HL-60/S4 (cell line): Measurements from ENCODE around the gene KCNMA1.

Experiments used
- in situ Hi-C: fragments of 300-500 bp; cut with MboI; formaldehyde crosslinking; loops from 2 replicates; pipeline ENCODE4 v1.14.3; 2022; ENCODE audit warnings: low sequenced_read_pairs

The KCNMA1 gene

DNA sequence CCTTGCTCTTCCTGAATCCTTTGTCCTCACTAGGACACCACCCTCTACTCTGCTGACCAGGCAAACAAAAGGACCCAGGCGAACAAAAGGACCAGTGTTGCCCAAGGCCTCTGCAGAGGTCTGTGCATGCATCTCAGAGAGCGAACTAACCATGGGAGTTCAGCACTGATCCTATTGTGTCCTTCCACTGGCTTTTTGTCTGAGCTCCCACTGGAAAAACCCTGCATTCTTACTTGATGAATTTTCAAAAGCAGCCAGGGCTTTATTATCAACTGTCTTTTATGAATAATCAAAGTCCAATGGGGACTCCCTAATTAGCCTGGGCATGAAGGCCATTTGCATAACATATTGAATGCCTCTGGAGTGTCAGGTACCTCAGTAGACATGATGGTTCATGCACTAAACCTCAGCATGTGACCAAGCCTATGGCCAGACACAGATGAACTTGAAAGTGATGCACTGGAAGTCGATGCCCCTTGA, 140.6 kb downstream of the KCNMA1 start:
- in situ Hi-C loops = no loop called here

DNA sequence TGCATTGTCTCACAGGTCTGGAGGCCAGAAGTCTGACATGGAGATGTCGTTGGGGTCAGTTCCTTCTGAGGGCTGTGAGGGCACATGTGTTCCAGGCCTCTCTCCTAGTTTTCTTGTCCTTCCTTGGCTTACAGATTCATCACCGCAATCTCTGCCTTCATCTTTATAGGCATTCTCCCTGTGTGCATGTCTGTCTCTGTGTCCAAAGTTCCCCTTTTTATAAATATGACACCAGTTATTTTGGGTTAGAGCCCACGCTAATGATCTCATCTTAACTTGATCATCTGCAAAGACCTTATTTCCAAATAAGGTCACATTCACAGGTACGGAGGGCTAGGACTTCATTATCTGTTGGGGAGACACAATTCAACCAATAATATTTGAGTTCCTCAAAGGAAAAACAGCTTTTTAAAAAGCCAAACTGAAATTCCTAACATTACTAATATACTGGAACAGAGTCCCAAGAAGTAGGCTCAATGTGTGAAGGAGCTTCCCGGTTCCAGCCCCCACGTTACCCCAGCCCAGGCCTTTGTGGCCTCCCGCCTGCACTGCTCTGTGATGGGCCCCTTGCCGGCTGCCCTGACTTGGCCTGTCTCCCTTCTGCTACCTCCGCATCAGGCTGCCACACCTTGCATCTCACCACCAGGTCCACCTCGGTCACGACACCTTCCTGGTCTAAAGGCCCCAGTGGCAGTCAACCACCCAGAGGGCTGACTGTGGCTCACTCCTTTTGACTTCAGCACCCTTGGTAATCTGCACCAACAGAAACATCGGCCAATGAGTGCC, 142.7 kb downstream of the KCNMA1 start:
- in situ Hi-C loops = no loop called here

DNA sequence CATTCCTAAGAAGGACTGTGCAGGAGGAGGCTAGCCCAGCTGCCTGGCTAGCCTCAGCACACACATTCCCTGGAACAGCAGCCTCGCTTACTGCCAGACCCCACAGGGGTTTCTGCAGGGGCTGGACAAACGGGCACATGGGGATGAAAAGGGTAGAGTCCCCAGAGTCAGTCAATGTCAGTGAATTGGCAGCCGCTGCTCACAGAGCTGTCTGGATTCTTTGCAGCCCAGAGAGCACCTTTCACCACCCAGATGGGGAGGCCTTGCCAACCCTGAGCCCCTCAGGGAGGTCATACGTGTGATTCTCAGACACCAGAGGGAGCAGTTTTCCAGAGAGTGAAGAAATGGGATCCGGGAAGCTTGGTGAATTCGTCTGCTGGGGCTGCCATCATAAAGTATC, 143.3 kb downstream of the KCNMA1 start:
- in situ Hi-C loops = no loop called here

DNA sequence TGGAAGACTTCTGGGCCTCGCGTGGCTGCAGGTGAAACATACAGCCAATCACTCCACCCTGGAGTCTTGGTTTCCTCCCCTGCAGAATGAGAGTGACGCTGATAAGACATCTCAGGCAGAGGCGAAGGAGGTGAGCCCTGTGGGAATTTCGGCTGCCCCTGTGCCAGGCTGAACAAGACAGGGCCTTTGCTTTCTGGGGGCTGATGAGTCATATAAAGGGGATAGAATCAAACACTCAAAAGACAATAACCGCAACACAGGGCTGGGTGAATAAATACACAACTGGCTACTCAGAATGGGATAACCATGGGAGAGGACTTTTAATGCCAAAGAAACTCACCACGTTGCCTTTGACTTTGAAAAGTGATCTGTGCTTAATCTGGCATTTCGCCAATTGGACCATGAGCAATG, 143.8 kb downstream of the KCNMA1 start:
- in situ Hi-C loops = no loop called here

DNA sequence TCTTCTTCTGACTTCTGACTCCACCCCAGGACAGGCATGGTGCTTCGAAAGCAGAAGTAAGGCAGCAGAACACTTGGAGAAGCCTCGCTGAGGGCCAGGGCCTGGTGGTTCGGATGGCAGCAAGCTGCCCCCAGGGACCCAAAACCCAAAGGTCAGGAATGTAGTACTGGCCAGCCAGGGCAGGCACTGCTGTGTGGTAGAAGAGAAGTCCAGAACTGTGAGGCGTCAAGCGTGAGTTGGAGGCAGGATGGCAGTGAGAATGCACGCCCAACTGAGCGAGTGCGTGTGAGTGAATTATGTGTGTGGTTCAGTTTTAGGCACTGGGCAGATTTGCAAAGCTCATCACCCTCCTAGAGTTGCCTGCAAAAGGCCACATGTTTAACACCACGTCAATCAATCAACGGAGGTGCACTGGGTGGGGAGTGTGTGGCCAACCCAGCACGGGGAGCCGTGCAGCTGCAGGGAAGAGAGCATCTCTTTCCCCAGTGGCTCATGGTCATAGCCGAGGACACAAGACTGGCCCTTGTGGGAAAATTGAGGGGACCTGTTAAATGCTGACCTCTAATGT, 144.3 kb downstream of the KCNMA1 start:
- in situ Hi-C loops = no loop called here

DNA sequence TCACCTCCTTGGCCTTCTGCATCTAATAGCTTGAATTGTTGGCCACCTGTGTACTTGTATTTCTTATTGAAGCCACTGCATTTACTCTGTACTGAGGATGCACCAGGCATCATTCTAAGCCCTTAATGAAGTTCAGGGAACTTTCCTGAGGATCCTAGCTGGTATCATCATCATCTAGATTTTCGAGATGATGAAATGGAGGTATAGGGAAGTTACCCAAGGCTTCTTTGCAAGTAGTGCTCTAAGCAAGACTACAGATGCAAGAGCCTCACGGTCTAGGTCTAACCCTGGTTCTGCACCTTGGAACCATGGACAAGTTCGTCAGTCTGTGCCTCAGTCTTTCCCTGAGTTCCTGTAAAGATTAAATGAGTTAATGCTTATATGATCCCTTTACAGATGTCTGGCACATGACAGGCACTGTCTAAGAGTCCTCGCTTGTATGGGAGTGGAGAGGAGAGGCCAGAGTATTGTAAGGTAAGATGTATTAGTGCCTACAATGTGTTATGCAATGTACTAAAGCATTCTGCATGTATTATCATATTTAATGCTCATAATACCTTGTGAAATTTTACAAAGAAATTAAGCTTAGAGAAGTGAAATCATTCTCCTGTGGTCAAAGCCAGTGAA, 145.1 kb downstream of the KCNMA1 start:
- in situ Hi-C loops = no loop called here

DNA sequence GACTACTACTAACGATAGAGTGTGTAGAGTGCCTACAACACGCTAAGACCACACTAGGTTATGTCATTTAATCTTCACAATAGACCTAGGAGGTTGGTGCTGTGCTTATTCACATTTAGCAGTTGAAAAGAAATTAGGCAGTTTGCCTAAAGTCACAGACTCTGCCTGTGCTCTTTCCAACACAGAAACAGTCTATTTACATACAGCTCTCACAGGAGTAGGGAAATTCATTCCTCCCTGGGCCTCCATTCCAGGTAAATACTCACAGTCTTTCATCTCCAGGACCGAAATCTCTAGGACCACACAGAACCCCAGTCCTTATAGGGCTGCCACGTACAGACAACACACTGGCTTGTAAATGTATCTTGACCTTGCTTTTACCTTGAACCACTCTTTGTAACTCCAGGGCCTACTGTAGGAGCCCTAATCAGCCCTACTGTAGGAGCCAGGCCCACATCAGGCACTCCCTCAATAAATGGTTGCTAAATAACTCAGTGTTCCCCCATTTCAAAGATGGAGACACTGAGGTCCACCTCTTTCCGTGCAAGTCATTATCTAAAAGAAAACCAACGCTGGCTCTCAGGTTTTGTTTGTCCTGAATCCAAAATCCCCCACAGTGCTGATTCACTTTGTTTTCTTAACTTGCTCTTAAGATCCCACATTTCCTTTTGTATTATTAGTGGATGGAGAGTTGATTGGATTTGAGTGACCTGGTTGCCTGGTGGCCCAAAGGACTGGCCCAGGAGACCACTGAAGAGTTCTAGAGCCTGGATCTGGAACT, 146.9 kb downstream of the KCNMA1 start:
- in situ Hi-C loops = no loop called here

DNA sequence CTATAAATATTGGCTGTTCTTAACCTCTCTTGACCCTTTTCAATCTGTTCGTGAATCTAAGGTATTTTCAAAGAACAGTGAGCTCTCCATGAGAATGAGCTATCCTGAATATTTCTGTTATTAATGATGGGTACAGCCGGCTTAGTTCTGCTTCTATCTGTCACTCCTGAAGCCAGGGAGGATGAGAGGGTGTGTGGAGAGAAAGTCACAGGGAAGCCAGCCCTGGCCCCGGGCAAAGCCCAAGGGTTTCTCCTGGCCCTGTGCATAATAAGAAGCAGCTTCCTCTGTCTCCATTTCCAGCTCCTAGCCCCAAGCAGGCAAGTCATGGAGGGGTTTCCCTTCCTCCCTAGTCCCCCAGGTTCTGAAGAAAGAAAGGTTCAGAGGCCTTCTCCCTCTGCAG, 151.1 kb downstream of the KCNMA1 start:
- in situ Hi-C loops = no loop called here

DNA sequence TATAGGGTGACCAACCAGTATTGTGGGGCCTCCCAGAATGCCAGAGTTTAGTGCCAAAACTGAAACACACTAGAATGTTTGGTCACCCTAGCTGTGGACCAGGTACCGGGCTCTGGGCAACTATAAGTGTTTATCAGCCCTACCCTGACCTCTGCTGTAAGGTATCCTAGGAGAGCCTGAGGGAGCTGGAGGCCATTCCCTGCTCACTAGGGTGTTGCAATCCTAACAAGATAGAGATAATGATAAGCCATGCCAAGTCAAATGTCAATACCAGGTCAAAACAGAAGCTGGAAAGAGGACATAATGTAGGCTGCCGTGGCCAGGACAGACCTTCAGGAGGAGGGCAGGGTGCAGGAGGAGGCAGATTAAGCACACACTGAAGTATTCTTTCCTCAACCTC, 151.8 kb downstream of the KCNMA1 start:
- in situ Hi-C loops = no loop called here

DNA sequence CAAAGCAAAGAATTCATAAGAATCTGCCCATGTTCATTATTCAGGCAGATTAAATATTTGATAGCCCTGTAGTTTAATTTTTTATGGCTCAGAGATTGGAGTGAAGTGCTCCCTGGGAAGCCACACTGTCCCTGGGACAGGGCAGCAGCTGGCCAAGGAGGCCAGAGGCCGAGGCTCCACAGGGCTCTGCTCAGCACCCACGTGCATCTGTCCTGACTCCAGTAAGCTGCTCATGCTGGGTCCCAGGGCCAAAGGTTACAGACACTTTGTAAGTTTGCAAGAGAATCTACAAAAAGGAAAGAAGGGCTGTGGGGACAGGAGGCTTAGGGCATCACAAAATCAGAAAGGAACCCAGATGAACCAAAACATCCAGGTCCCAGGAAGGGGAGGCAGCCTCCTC, 155.5 kb downstream of the KCNMA1 start:
- in situ Hi-C loops = no loop called here

DNA sequence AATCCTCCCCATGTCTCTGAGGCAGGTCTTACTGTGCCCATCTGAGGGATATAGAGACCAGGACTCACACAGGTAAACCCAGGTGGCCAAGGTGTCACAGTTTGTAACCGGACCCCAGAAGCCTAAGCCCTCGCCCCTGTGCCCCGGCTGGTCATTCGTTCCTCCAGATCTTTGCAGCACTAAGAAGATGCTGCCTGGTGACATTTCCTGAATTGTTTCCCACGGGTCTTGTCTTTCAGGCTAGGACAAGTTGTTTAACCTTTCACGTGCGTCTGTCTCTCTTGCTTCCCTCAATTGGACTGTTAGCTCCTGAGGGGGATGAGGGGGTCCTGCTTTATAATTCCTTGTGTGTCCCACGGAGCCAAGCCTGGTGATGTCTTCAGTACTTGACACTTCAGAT, 158.0 kb downstream of the KCNMA1 start:
- in situ Hi-C loops = no loop called here

DNA sequence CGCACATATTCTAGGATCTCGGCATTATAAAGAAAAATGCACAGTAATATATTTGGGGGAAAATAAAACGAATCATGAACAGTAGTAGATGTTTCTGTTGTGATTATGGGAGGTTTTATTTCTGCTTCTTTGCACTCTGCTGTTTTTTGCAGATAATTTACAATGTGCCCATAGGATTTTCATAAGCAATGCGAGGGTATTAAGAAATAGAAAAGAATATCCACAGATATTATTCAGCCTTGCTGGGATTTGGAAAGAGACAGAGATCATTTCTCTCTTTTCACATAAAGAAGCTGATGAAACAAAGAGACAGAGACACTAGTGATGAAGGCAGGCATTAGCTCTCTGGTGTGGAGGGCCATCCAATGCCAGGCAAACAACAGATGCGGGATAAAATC, 158.6 kb downstream of the KCNMA1 start:
- in situ Hi-C loops = no loop called here

DNA sequence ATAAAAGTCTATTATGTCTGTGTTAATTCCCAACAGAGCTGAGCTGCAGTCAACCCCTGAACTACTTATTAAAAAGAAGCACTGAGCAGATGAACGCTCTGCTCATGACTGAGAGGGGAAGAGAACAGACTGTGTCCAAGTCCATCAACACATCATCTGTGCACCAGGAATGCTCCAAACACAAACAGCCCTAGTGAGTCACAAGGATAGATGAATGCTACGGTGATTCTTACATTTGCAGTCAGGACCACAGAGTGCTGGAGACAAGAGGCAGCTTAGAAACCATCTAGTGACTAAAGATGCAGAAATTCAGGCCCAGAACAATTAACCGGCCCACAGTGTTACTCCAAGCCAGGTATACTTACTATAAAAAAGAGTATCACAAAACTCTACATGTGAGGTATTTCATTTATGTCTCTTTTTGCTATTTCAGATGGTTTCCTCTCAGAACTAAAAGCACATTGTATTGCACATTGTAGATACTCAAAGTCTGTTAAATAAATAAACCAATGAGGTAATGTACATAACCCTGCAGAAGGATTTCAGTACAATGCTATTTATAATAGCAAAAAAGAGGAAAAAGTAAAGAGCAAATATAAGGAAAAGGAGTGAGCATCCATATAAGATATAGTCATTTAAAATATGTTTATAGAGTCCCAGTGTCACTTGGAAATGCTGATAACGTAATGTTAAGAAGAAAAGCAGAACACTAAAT, 159.2 kb downstream of the KCNMA1 start:
- in situ Hi-C loops = no loop called here

DNA sequence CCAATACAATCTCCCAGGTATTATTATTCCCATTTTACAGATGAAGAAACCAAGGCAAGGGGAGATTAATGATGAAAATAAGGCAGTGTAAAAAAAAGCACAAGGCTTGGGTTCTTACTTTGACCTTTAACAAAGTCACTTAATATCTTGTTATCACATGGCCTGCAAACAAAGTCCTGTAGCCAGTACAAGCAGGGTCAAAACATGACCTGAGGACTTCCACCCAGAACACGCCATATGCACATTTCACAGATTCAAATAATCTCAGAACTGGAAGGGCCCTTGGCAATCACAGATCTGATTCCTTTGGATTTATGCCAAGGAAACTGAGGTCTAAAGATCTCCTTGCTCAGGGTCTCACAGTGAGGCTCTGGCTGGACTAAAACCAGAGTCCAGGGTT, 162.1 kb downstream of the KCNMA1 start:
- in situ Hi-C loops = no loop called here

DNA sequence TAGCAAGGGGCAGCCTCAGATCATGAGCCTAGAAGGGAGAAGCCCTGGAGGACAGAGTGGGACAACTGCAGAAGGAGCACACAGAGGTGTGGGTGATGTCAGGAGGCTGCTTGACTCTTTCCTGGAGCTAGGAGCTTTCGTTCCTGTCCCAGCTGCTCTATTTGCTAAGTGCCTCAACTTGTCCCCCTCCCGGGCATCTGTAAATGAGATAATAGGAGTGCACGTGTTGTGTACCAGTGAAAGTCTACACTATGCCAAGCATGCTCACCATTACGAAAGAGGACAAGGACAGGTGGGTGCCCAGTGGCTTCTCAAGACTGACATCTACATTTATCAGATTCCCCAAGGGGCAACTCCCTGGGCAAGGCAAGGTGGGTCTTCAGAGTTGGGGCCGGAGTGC, 162.7 kb downstream of the KCNMA1 start:
- in situ Hi-C loops = no loop called here

DNA sequence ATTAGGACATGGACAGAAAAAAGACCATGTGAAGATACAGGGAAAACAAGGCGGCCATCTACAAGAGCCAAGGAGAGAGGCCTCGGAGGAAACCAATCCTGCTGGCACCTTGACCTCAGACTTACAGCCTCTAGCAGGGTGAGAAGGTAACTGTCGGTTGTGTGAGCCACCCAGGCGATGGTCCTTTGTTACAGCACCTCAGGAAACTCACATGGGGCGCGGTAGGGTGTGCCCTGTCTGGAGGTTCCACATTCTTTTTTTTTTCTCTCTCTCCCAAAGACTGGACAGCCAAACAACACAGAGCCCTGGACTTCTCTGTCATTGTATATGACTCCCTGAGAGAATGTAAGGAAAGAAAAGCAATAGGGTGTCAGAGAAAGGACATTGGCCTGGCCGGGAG, 163.2 kb downstream of the KCNMA1 start:
- in situ Hi-C loops = no loop called here

DNA sequence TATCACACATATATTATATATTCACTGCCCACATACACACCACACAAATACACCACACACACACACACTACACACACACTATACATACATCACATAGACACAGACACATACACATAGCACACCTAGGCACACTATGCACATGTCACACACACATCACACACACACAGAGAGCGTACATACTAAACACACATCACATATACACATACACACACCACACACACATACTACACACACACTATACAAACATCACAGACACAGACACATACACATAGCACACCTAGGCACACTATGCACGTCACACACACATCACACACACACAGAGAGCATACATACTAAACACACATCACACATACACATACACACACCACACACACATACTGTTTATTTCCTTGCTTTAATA, 165.5 kb downstream of the KCNMA1 start:
- in situ Hi-C loops = no loop called here

DNA sequence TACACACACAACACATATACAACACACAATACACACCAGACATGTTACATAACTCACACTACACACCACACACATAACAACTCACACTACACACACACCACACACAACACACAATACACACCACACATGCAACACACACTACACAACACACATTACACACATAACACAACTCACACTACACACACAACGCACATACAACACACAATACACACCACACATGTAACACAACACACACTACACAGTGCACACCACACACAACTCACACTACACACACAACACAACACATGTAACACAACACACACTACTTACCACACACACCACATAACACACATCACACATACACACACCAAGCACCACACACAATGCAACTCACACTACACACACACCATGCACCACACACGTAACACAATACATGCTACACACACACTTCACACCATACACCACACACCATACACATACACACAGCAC, 166.5 kb downstream of the KCNMA1 start:
- in situ Hi-C loops = no loop called here

DNA sequence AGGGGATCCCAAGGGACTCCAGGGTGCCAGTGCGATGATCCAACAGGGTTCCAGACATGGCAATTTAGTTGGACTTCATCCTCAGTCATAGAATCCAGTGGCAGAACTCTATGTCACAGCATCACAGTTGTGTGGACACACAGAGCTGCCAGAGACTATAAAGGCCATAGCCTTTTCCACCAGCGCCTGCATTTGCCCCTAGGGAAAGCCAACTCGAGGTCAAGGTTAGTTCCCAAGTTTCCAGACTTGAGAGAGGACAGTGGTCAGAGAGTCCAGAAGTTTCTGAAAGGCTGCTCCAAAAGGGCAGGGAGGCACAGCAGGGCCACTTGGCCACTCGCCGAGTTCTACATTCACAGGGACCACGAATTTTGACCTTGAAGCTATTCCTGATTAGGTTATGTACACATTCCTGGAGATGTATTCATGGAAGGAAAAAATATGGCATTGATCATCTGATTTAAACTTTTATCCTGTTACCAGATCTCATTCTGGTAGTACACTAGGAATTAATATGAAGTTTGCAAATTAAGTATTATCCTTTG, 170.1 kb downstream of the KCNMA1 start:
- in situ Hi-C loops = no loop called here

DNA sequence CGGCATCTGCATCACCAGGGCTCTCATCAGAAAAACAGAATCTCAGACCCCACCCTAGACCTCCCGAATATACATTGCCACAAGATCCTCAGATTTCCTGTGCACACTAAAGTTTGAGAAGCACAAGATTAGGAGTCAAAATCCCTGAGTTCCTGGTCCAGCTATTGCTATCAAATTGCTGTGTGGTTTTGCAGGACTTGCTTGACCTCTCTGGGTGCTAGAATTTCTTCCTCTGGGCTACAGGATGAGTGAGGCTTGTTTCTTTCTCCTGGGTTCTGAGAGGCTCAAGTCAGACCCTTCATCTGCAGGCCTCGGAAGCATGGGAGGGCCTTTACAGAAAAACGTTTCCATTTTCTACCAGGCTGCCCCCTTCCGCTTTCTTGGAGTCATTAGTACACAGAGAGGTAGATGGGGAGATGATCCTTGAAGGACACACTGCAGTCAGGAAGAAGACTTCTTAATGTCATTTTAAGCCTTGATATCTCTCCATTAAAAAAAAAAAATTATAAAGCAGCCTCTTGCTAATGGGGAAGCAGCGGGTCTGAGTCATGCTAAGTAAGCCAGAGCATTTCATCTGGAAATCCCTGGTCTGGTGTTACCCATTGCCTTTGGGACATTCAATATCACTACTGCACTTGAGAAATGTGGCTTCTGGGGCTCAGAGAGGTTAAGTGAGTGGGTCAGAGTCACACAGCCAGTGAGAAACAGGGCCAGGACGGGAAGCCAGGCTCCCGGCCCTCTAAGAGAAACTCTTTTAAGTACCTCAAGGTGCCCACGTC, 173.5 kb downstream of the KCNMA1 start:
- in situ Hi-C loops = no loop called here
